Endothelial cell of umbilical vein (primary cell): Measurements from ENCODE around the gene RTP3. TPM values are rescaled to one million over a fixed set of nuclear protein-coding genes. Genes with fewer than 3 reads are reported as not detected.

Experiments
- BruUV-seq: library from RNA; stranded (reverse); fragments of 400-500 nt; replicated peaks from 2 replicates; lab custom pipeline; 2021; lab: Mats Ljungman, UMichigan
- CTCF ChIA-PET: fragments of 300-600, 350-600 bp; sonication (Branson Sonifier 250); formaldehyde crosslinking; loops from one replicate; lab custom pipeline; 2021; ENCODE audit warnings: antibody characterized with exemption, inconsistent platforms; lab: Charles Lee
- POLR2A ChIA-PET: fragments of 300-600, 350-600 bp; sonication (Branson Sonifier 250); formaldehyde crosslinking; loops from one replicate; lab custom pipeline; 2021; ENCODE audit warnings: antibody characterized with exemption, inconsistent platforms; lab: Charles Lee
- DNase-seq: peaks from one replicate; pipeline ENCODE4 v3.0.0-alpha.2; 2011; ENCODE audit warnings: low read depth, low spot score
- FAIRE-seq: peaks from 2 replicates; lab custom pipeline; 2011; peaks lifted over from hg19 to GRCh38; lab: Jason Lieb, UNC
- H2AFZ ChIP-seq: 2 replicates; pipeline ENCODE4 v1.6.0; 2012; ENCODE audit warnings: low read depth, low read length, control low read depth, inconsistent platforms
- H3K27ac ChIP-seq: 2 replicates; pipeline ENCODE4 v1.5.1; 2011; ENCODE audit warnings: low read depth, mild to moderate bottlenecking, control low read depth, low read length, moderate library complexity; ENCODE audit not compliant: insufficient read depth
- H3K27me3 ChIP-seq, 2 experiments: 2 replicates each; pipeline versions ENCODE4 v1.6.0 to v1.6.1; 2011; ENCODE audit warnings: low read length in 2 of 2, mixed read lengths in 1 of 2; ENCODE audit not compliant: control insufficient read depth in 2 of 2, insufficient read depth in 2 of 2
- H3K36me3 ChIP-seq, 2 experiments: 2 replicates in 1 of 2; 3 replicates in 1 of 2; pipeline ENCODE4 v1.5.1; 2011; ENCODE audit warnings: low read length in 2 of 2, mild to moderate bottlenecking in 1 of 2, moderate library complexity in 1 of 2; ENCODE audit not compliant: control insufficient read depth in 2 of 2, insufficient read depth in 2 of 2; ENCODE audit errors: extremely low read depth in 1 of 2
- H3K4me1 ChIP-seq: 3 replicates; pipeline ENCODE4 v1.5.1; 2011; ENCODE audit warnings: mild to moderate bottlenecking, low read length; ENCODE audit not compliant: control insufficient read depth, insufficient read depth; ENCODE audit errors: extremely low read depth
- H3K4me2 ChIP-seq: 2 replicates; pipeline ENCODE4 v1.6.1; 2011; ENCODE audit warnings: low read length, control low read depth, mixed read lengths; ENCODE audit not compliant: insufficient read depth
- H3K4me3 ChIP-seq, 3 experiments: fragments of 200-600 bp in 1 of 3; sonication (generic), shearing (Covaris generic) in 1 of 3; replicated peaks in 1 of 3; 2 replicates each; pipeline ENCODE4 v1.5.1; 2011 to 2016; ENCODE audit warnings: control low read depth in 3 of 3, low read length in 3 of 3, mild to moderate bottlenecking in 2 of 3, inconsistent platforms in 1 of 3, low read depth in 1 of 3, moderate library complexity in 1 of 3; ENCODE audit not compliant: insufficient read depth in 1 of 3
- H3K79me2 ChIP-seq: 2 replicates; pipeline ENCODE4 v1.6.0; 2012; ENCODE audit warnings: low read length, inconsistent platforms; ENCODE audit not compliant: control insufficient read depth, insufficient read depth
- H3K9ac ChIP-seq: replicated peaks from 2 replicates; pipeline ENCODE3; 2011; ENCODE audit warnings: low read length, control low read depth; ENCODE audit not compliant: insufficient read depth; ENCODE audit errors: extremely low read depth
- H3K9me1 ChIP-seq: replicated peaks from 3 replicates; pipeline ENCODE4 v1.6.0; 2011; ENCODE audit warnings: mild to moderate bottlenecking, low read length; ENCODE audit not compliant: control insufficient read depth, insufficient read depth; ENCODE audit errors: extremely low read depth
- H3K9me3 ChIP-seq: replicated peaks from 2 replicates; pipeline ENCODE4 v1.5.1; 2012; ENCODE audit warnings: low read length, inconsistent platforms; ENCODE audit not compliant: control insufficient read depth, insufficient read depth
- H4K20me1 ChIP-seq: replicated peaks from 2 replicates; pipeline ENCODE3; 2011; ENCODE audit warnings: mild to moderate bottlenecking, low read length; ENCODE audit not compliant: control insufficient read depth, insufficient read depth; ENCODE audit errors: extremely low read depth
- EZH2 ChIP-seq: IDR thresholded peaks from 2 replicates; pipeline ENCODE4 v1.6.1; 2012; ENCODE audit warnings: borderline replicate concordance, low read depth, mild to moderate bottlenecking, moderate library complexity, low read length, inconsistent platforms; ENCODE audit not compliant: severe bottlenecking
- GATA2 ChIP-seq: IDR thresholded peaks from 2 replicates; pipeline ENCODE4 v1.7.0; 2011; ENCODE audit warnings: low read depth, mild to moderate bottlenecking, moderate library complexity, mixed read lengths, low read length; ENCODE audit not compliant: insufficient read length, insufficient read depth
- JUN ChIP-seq: IDR thresholded peaks from 2 replicates; pipeline ENCODE4 v1.6.1; 2011; ENCODE audit warnings: borderline replicate concordance, low read depth; ENCODE audit not compliant: insufficient read length, insufficient read depth
- MYC ChIP-seq: IDR thresholded peaks from one replicate; pipeline ENCODE4 v1.6.1; 2011; ENCODE audit warnings: mild to moderate bottlenecking, low read depth, low read length
- POLR2A ChIP-seq: IDR thresholded peaks from 2 replicates; pipeline ENCODE4 v1.6.1; 2012; ENCODE audit warnings: low read depth, mild to moderate bottlenecking, control low read depth, low read length
- POLR2AphosphoS5 ChIP-seq: IDR thresholded peaks from 2 replicates; pipeline ENCODE4 v1.6.1; 2012; ENCODE audit warnings: low read depth, mild to moderate bottlenecking, control low read depth, low read length, moderate library complexity; ENCODE audit not compliant: insufficient read depth
- dilution Hi-C: fragments of 300-500 bp; cut with MboI; formaldehyde crosslinking; loops from one replicate; pipeline ENCODE4 v1.15.0; 2019; ENCODE audit warnings: low sequenced_read_pairs; ENCODE audit not compliant: extremely low pct_ligation_motif_present
- intact Hi-C: fragments of 100-400 bp; cut with micrococcal nuclease; formaldehyde crosslinking; loops from one replicate; pipeline ENCODE4 v1.10.0; 2022
- polyA plus RNA-seq, 4 experiments: library from polyadenylated mRNA; depleted of rRNA in 3 of 4; stranded (reverse) in 3 of 4; unstranded in 1 of 4; fragments of >200 nt; gene quantifications; 2 replicates each; pipeline versions ENCODE4 v1.2.1 to v1.2.3, GENCODE V29; 2011 to 2012; ENCODE audit warnings: missing spikeins in 1 of 4
- total RNA-seq: library from RNA; stranded (reverse); gene quantifications from 2 replicates; pipeline ENCODE4 v1.2.3, GENCODE V29; 2021
- TF ChIP-seq, protein P1 (sequence below), 2 donors: IDR thresholded peaks; 1 replicate in 1 of 2; 2 replicates in 1 of 2; pipeline ENCODE4 v1.5.1; 2011; ENCODE audit warnings: low read length in 2 of 2, mild to moderate bottlenecking in 2 of 2, moderate library complexity in 2 of 2, control low read depth in 1 of 2, inconsistent platforms in 1 of 2, low read depth in 1 of 2; ENCODE audit not compliant: insufficient read depth in 1 of 2; ENCODE audit errors: extremely low read depth in 1 of 2

Gene RTP3
- total and polyA plus RNA-seq, 2 donors (not counting 3 experiments of a cell fraction or from before 2014, with no cell fraction given) = 0.06 TPM; not detected in 1

- Histone ChIP-seq H3K4me3 (no peak overlapping the region), H3K4me2 (no peak overlapping the region), H3K9me3 (no peaks in the 10 kb centered on the region), H2AFZ (no peak overlapping the region), H4K20me1 (no peaks in the 10 kb centered on the region), H3K9ac (no peak overlapping the region), H3K36me3 (no peaks in the 10 kb centered on the region), H3K27me3 (peaks cover 0 to 4% of the 10 kb centered on the region in 2 experiments), H3K4me1 (peaks cover 7% of the 10 kb centered on the region), H3K9me1 (no peaks in the 10 kb centered on the region), H3K79me2 (no peaks in the 10 kb centered on the region), H3K27ac (no peak overlapping the region)
- POLR2A ChIA-PET = no interaction called here
- dilution Hi-C loops = no loop called here
- FAIRE-seq (no peak), DNase-seq (no peak)
- TF ChIP-seq GATA2 = no peak
- no peak for TF ChIP-seq POLR2AphosphoS5
- TF ChIP-seq, protein P1, sequence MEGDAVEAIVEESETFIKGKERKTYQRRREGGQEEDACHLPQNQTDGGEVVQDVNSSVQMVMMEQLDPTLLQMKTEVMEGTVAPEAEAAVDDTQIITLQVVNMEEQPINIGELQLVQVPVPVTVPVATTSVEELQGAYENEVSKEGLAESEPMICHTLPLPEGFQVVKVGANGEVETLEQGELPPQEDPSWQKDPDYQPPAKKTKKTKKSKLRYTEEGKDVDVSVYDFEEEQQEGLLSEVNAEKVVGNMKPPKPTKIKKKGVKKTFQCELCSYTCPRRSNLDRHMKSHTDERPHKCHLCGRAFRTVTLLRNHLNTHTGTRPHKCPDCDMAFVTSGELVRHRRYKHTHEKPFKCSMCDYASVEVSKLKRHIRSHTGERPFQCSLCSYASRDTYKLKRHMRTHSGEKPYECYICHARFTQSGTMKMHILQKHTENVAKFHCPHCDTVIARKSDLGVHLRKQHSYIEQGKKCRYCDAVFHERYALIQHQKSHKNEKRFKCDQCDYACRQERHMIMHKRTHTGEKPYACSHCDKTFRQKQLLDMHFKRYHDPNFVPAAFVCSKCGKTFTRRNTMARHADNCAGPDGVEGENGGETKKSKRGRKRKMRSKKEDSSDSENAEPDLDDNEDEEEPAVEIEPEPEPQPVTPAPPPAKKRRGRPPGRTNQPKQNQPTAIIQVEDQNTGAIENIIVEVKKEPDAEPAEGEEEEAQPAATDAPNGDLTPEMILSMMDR (IDR thresholded peaks at IDR 0.05; ENCODE audit: extremely low read depth in 1 of 2, insufficient read depth in 1 of 2, low read depth in 1 of 2, low read length in 2 of 2) = no peak
- TF ChIP-seq POLR2A = no peak
- TF ChIP-seq MYC = no peak
- no peak for TF ChIP-seq JUN
- TF ChIP-seq EZH2 = no peak
- BruUV-seq = no TSS peak
- intact Hi-C loops = no loop called here
- CTCF ChIA-PET = interaction anchor here (3.7 kb wide), 1 partner anchor 56 kb away, joined by 16 read pairs; no protein-coding TSS in a partner anchor
Measured at GRCh38 chr3:46544771-46545503, 47.2 kb downstream of the RTP3 start.
